ENCODE results near the gene EVL.

Gene EVL

DNA sequence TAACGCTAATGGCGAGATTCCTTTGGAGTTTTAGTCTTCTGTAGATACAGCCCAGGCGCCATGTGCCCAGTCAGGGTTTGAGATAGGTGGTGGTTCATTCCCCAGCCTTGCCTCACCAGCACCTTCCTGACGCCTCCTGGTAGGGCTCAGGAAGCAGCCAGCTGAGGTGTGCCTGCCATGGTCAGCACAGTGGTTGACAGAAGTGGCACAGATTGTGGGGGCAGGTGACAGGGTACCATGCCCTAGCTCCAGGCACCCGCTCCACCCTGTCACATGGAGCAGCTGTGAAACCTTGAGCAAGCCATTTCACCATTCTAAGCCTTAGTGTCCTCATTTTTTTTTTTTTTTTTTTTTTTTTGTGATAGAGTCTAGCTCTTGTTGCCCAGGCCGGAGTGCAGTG is 45.6 kb downstream of the EVL start:
- no peak for DNase-seq (ENCODE audit: low read depth)

DNA sequence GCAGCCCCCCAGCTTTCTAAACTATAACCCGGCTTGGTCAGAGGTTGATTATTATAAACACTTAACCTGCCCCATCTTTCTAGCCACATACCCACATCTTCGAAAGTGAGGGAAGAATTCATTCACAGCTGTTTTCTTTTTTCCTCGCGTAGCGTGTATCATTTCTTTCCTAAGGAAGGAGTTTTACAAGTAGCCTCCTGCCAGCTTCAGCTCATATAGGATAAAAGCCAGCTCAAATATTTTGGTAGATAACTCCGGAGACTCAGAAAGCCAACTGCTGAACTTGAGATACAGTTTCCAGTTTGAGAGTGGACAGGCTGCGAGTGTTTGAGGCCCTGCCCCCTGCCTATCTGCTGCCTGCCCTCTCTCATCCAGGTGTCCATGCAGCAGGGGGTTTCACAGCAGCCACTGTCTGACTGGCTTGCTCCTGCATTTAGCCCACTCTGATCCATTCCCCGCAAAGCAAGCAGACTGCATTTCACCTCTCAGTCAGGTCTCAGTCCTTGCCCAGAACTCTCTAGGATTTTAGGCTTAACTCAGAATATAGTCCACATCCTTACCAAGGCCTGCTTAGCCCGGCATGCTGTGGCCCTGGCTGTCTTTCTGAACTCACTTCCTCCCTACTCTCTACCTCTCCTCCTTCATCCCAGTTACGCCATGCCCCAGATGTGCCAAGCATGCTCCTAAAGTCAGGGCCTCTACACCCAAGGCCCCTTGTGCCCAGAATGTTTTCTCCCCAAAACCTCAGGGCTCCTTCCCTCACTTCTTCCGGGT is 46.9 kb downstream of the EVL start:
- DNase-seq (ENCODE audit: low read depth) = no peak

- DNase-seq (ENCODE audit: low read depth) = no peak
Observed at GRCh38 chr14:100114109-100114765, 49.0 kb downstream of the EVL start.

DNA sequence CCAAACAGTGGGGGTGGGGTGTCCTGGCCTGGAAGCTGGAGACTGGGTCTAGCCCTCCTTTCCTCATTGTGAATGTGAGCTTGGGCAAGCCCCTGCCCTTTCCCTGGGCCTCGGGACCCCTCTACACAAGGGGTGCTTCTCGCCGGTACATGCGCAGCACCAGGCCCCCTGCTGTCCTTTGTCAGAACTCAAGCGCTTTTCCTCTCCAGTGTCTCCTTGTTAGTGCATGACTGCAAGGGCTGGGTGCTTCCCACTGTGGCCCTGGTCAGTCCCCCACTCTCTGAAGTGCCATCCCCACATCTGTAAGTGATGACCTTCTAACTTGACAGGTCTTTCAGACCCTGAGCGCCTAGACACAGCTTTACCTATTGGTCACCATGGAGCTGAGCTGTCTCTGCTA is 50.0 kb downstream of the EVL start:
- DNase-seq (ENCODE audit: low read depth) = no peak

GRCh38 chr14:100115726-100116125 is 50.5 kb downstream of the EVL start:
- no peak for DNase-seq (ENCODE audit: low read depth)

DNA sequence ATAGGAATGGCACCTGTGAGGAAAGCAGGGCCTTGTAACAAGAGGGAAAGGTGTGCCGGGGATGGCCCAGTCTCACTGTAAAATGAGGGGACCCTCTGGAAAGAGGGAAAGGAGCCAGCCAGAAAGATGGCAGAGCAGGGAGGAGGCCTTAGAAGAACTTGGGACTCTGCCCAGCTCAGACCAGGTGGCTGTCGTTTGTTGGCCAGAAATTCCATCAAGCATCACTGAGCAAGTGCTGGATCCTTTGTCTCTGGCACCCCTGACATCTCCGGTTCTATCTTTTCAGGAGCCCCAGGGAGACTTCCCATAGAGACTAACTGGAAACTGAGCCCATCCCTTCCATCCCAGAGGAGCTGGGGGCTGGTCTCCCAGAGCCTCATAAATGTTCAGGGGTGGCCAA is 50.9 kb downstream of the EVL start:
- no peak for DNase-seq (ENCODE audit: low read depth)

DNA sequence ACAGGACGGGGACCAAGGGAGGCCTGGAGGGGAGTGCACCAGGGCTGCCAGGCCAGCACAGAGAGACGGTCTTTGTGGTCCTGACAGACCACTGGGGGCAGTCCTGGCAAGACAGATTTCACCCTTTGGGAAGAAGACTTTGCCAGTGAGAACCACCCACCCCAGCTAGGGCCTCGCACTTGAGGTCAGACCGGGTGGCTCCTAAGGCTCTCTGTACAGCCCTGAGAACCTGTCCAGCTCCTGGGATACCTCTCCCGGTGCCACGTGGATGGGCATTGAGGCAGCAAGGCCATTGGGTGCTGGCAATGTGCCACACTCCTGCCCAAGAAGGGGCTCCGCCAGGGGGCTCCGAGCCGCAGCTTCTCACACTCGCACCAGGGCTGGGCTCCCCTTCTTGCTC is 51.8 kb downstream of the EVL start:
- no peak for DNase-seq (ENCODE audit: low read depth)

GRCh38 chr14:100117633-100118395 is 52.6 kb downstream of the EVL start:
- no peak for DNase-seq (ENCODE audit: low read depth)

- no peak for DNase-seq (ENCODE audit: low read depth)
Observed at GRCh38 chr14:100118396-100119011, 53.3 kb downstream of the EVL start.

GRCh38 chr14:100119251-100119650 is 54.0 kb downstream of the EVL start:
- DNase-seq (ENCODE audit: low read depth) = no peak

DNA sequence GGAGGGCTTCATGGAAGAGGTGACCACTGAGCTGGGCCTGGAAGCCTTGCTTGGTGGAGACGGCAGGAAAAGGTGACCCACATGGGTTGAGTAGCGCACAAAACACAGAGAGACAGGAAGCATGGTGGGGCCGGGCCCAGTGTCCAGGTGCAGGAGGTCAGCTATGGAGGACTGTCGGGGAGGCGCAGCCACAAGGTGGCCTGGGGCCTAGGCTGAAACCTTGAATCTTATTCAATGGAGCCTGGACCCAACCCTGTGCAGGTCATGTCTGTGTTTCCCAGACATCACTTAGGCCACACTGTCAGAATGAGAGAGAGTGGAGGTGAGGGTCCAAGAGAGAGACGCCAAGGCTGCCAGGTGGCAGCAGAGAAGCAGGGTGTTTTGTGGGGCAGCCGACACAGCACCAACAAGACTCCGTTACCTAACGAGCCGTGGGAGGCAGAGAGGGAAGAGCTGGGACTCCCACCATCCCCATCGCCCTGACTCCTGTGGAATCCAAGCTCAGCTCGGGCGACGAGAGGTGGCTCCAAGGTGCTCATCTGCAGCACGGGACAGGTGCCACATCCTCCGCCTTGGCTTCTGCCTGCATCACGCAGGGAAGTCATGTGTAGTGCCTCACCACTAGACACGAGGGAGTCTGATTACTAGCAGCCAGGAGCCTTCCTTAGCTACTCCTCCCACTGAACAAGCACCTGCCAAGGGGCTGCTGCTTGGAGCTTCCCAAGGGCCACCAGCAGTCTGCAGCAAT is 55.5 kb downstream of the EVL start:
- DNase-seq (ENCODE audit: low read depth) = no peak

DNA sequence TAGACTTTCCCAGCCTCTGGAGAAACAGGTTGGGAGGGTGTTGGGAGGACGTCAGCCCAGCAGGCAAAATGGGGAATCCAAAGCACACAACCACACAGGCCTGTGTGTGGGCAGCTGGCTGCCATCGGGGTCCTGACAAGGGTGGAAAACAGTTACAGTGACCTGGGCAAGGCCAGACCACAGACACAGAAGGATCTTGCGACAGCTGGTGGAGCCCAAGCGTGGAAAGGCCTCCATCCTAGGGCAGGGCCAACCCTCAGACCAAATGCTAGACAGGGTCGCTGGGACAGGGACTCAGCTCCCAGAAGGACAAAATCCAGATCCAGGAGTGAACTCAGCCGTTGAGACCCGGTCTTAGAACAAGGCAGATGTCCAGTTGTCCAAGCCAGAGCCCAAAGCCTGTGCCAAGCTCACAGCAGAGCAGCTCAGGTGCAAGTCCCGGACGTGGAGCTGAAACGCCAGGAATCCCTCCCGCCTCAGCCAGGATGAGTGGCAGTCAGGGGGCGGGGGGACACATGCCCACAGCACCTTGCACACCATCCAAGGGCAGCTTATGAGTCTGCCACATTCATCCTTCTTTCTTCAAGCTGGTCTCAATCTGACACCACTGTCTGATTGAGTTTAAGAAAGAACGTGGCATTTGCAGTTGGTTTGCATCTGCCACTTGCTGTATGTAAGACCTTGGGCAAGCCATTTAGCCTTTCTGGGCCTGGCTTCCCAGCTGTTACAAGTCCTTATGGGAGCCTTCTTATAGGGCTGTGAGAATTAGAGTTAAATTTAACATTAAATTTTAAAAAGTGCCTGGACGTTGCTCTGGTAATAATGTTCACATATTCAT is 56.6 kb downstream of the EVL start:
- DNase-seq (ENCODE audit: low read depth) = no peak

GRCh38 chr14:100122481-100123223 is 57.4 kb downstream of the EVL start:
- no peak for DNase-seq (ENCODE audit: low read depth)

DNA sequence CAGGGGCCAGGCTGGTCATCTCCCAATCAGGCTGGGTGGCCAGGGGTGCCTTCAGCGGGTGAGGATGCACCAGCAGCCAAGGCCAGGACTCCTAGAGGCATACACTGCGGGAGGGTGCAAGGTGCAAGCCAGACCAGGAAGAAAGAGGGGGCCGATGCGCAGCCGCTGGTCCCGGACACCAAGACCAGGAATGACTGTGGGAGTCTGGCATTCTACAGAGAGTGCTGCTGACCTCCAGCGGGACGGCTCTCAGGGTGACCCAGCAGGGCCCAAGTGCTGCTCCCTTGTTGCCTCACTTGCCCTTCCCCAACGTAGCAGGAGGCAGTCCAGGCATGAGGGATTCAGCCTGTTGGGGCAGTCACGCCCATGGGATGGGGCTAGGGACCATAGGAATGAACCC is 58.4 kb downstream of the EVL start:
- DNase-seq (ENCODE audit: low read depth) = no peak

- DNase-seq (ENCODE audit: low read depth) = no peak
Observed at GRCh38 chr14:100124551-100125088, 59.4 kb downstream of the EVL start.

DNA sequence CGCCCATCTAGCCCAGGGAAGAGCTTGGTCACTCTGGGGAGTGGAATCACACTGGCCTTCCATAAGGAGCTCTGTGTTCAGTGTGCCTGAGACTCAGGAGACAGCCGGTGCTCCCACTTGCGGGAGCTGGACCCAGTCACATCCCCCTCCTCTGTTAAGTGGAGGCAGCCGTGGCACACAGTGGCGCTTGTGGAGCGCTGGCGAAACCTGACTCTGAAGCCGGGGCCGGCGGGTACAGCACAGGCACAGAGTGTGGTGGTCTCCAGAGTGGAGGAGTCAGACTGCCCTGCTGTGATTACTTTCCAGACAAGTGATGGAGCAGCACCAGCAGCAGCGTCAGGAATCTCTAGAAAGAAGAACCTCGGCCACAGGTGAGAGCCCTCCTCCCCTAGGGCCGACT is 61.2 kb downstream of the EVL start:
- DNase-seq (ENCODE audit: low read depth) = no peak

- no peak for DNase-seq (ENCODE audit: low read depth)
Observed at GRCh38 chr14:100127853-100128455, 62.7 kb downstream of the EVL start.

GRCh38 chr14:100128688-100129087 is 63.5 kb downstream of the EVL start:
- no peak for DNase-seq (ENCODE audit: low read depth)

DNA sequence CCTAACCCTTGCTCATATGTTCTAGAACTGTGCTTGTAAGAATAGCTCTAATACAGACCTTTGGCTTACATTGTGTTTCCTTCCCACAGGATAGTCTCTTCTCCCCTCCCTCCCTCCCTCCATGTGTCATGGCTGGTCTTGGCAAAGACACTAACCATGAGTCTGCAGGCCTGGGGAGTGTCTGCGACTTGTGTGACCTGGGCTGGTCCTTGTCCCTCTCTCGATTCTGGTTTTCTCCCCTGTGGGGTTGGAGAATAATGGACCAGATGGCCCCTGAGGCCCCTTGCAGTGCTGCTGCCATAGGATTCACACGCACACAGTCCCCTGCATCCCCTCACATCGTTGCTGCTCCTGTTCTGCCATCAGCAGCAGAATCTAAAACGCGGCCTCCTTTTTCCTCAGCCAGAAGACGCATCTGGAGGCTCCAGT is 64.0 kb downstream of the EVL start:
- DNase-seq (ENCODE audit: low read depth) = no peak

- no peak for DNase-seq (ENCODE audit: low read depth)
Observed at GRCh38 chr14:100130521-100130920, 65.3 kb downstream of the EVL start.
